Activated CD4-positive, alpha-beta T cell treated with anti-CD3 and anti-CD28 coated beads, Interleukin-2, Interleukin-6, amounts not matched to agents 100 ng/mL and 50 ng/mL, durations not matched to agents 16 hours and 8 hours (primary cell): Measurements from ENCODE around the gene SDHA.
A peak's percentile ranks its signal among the peaks of the same experiment; 100 is the strongest.
"Not testable (repeated sequence)": the region's sequence is repeated elsewhere in the genome, so short reads cannot be mapped to it uniquely, and the experiment has no call there.

ENCODE experiments used
- DNase-seq: peaks from one replicate; pipeline ENCODE4 v3.0.0-alpha.2; 2020

SDHA gene

GRCh38 chr5:198516-199196 lies 19.5 kb upstream of the SDHA start:
- DNase-seq = no peak

DNA sequence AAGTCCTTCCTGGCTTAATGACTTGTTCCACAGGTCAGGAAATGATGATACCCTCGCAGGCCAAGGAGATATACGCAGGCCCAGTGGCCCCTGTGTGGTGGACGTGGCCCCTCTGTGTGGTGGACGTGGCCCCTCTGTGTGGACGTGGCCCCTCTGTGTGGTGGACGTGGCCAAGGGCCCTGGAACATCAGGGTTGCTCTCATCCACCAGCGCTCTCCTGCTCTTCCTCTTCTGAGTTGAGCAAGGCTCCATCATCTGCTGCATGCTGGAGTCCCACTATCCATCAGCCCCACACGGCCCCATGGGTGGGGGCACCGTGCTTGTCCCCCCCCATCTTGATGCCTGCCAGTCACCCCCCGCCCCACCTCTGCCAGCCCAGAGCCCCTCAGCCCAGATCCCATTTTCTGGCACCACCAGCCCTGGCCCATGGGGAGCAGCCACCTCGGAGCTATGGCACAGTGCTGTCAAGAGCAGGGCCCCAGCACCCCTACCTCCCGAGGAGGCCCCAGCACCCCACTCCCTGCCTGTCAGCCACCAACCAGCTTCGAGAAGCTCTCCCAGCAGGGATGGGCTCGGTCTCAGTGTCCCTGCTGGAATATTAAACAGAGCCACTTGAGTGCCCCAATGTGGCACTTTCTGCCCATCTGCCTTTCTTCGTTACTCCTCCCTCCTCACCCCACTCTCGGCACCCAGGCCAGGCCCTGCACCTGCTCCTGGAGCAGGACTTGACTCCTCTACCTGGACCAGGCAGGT lies 18.7 kb upstream of the SDHA start:
- no peak for DNase-seq

DNA sequence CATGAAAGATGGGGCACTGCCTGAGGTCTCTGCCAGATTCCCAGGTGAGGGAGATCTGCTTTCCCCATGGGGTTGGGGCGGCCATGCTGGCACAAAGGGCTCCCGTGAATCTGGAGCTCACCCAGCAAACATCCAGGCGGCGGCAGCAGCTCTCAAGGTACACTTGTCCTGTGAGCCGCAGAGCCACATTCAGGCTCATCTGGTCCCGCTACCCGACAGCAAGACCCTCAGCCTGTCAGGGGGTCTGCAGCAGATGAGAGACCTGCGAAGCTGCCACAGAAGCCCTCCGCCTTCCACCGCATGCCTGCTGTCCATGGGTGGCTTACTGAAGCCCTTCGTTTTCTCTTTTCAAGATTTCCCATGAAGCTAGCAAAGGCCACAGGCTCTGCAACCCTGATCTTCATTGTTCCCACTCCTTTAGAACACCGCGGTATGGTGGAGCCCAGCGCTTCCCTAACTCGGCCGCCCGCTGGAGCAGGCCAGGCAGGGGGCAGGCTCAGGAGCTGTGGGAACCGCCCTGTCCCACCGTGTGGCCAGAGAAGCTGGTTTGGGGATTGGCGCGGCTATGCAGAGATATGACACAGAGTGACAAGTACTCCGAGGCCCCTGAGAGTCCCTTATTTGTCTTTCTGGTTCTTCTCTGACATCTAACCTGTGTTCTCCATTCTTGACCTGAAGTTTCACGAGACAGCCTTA lies 18.0 kb upstream of the SDHA start:
- DNase-seq = no peak

GRCh38 chr5:200985-201384 lies 17.1 kb upstream of the SDHA start:
- no peak for DNase-seq

- DNase-seq = no peak
Measured at GRCh38 chr5:201672-202071, 16.4 kb upstream of the SDHA start.

DNA sequence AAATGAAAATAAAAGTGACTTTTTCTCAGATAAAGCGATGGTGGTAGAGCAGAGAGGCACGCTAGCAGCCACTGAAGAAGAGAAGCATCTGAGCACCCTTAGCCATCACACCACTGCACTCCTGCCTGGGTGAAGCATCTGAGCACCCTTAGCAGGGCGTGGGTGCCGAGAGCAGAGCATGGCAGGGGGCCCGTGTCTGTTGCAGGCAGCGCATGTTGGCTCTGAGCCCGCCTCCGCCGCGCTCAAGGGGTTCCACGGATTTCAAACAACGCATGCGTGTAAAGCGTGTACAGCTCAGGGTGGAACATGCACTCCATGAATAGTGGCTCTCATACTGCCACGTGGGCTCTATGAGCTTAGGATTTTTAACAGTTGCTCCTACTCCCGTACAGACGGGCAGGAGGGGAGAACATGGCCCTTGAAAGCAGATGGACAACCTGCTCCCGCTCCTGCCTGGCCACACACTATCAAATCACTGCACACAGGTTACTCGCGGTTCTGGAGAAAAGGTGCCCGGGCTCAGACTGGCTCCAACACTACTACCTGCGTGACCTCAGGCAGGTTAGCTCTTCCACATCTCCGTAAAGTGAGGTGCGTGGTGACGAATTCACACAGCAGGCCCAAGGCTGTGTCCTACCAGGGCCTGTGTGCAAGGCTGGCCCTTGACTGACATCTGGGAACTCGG lies 14.7 kb upstream of the SDHA start:
- no peak for DNase-seq

DNA sequence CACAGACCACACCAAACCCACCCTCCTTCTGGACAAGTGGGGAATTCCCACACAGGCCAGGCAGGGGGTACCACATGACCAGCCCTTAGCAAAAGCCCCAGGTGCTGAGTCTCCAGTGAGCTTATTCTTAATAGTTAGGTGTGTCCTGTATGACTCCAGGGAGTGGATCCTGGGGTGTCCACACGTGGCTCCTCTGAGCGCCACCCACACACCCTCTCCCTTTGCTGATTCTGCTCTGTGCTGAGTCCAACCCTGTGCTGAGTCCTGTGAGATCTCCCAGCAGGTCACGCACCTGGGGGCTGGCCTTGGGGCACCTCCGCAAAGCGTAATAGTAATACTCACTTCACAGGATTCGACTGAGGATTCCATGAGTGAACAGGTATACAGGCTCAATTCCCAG lies 14.1 kb upstream of the SDHA start:
- no peak for DNase-seq

- DNase-seq = no peak
Measured at GRCh38 chr5:204462-204861, 13.7 kb upstream of the SDHA start.

- DNase-seq = no peak
Measured at GRCh38 chr5:204966-205670, 13.0 kb upstream of the SDHA start.

DNA sequence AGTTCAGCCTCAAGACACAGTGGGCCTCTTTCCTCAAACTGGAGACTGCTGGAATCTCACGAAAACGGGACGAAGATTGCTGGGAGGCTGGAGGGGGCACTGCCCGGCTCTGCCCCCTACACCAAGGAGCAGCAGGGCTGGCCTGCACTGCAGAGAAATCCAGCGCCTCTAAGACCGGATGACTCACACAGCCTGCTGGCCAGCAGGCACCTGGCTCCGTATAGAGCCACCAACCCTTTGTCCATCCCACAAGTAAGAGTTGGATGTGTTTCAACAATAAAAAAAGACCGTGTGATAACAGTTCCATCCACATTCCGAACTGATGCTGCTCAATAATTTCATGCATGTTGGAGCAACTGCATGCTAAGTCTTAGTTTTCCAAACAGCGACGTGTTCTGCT lies 11.7 kb upstream of the SDHA start:
- DNase-seq = no peak

GRCh38 chr5:206927-207536 lies 11.1 kb upstream of the SDHA start:
- DNase-seq = no peak

DNA sequence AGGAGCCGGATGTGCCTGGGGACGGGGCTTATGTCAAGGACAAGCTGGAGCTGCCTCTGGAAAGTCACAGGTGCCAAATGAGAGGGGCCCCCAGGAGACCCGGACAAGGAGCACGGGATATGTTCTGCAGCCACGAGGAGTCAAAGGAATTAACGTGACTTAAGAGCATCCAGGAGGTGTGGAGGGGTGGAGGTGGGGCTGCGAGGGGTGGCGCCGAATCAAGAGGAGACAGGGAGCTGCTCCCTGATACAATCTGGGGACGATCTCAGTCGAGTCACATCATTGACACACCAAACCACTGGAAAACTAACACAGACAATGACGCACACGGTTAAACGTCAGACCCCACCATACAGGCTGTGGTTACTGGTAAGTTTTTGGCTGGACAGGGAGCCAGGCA lies 10.5 kb upstream of the SDHA start:
- no peak for DNase-seq

GRCh38 chr5:208449-209114 lies 9.5 kb upstream of the SDHA start:
- no peak for DNase-seq

DNA sequence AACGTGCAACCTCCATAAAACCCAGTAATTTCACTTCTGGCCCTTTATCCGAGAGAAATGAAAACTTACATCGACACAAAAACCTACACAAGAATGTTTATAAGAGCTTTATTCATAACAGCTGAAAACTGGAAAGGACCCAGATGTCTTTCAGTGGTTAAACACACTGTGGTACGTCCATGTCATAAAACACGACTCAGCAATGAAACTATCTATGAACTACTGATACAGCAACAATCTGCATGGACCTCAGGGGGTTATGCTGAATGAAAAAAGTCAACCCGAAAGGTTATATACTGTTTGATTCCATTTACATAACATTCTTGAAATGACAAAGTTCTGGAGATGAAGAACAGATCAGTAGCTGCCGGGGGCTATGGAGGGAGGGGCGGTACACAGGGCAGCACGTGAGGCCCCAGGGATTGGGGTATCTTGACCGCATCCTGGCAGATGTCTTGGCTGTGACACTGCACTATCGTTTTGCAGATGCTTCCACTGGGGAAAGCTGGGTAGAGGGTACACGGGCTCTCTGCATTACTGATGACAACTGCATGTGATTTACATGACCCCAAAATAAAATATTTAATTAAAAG lies 4.2 kb upstream of the SDHA start:
- DNase-seq = peak; percentile 17

DNA sequence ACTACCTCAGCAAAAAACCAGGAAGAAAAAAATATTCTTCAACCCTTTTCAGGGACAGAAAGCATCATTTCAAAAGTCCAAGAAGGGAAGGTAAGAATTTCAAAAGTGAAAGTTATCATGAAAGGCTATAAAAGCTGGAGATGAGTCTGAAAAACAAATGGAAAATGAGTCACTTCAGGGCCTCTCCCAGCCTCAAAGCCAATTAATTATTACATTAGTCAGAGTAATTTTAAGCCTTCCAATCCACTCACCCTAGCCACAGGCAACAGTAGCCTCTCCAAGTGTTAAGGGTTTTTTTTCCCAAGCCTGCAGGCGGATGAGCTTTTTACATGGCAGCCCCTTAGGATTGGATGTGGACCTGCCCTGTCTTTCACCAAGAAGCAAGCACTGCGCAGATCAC lies 2.9 kb upstream of the SDHA start:
- peak; percentile 26 for DNase-seq

- DNase-seq = not testable (repeated sequence)
Measured at GRCh38 chr5:216076-216475, 2.0 kb upstream of the SDHA start.

DNA sequence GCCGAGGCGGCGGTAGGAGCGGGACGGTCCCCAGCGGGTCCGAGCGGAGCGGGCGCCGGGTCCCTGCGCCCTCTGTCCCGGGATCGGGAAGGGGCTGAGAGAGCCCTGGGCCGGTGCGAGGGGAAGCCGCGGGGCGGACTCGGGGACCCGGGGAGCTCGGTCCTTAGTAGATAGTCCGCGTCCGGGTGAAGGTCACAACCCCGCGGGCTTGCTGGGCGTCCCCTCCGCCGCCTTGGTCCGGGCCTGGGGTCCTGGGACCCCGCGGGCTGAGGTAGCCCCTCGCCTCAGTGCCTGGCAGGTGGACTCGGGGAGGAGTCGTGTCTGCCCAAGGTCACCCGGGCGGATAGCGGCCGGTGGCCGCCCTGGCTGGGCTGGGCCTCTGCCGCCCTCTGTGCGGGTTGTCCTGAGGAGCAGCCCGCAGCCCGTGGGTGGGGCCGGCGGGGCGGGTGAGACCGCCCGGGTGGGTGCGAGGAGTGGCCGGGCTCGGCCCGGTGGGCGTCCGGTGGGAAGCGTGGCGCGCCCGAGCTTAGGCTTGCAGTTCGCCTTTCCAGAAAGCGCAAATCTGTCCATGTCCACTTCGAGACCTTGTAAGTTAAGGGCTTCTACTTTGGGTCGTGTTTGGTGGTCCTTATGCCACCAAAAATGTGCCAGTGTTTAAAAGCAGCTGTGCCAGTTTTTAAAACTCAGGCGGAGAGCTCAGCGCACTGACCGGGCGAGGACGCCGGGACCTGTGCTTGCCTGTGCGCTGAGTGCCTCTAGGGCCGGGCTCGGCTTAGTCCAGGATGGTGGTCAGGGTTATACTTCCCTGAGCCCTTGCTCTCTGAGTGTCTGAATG lies 554 bp downstream of the SDHA start:
- peak; percentile 15 for DNase-seq

GRCh38 chr5:219460-219863 lies 1.3 kb downstream of the SDHA start:
- peak; percentile 44 for DNase-seq

- peak; percentile 36 for DNase-seq
Measured at GRCh38 chr5:219991-220390, 1.9 kb downstream of the SDHA start.

GRCh38 chr5:222951-223715 lies 5.0 kb downstream of the SDHA start:
- DNase-seq = not testable (repeated sequence)
